IPS-11a (cell line): ENCODE data around the gene REC8.

Experiments
- H3K4me3 ChIP-seq: one replicate; pipeline ENCODE4 v1.5.1; 2013; ENCODE audit warnings: low read depth, low read length, control low read depth

Gene REC8

DNA sequence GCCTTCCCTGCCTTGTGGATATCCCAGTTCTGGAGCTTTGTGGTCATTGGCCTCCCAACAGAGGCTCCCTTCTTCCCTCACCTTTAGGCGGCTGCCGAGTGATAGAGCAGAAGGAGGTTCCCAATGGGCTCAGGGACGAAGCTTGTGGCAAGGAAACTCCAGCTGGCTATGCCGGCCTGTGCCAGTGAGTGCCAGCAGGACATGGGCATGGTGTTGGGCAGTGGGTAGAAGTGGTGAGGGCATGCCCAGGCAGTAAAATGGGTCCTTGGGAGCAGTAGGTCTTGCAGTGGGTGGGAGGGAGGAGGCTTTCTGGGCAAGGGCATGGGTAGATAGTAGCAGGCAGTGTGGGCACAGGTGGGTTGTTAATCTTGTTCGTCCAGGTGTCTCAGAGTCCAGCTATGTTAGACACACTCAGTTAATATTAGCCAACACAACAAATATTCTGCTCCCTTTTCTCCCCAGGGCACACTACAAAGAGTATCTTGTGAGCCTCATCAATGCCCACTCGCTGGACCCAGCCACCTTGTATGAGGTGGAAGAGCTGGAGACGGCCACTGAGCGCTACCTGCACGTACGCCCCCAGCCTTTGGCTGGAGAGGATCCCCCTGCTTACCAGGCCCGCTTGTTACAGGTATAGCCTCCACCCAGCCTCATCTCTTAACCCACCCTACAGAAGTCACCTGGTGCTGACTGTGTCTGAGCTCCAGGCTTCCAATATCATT, 11.9 kb upstream of the REC8 start:
- H3K4me3 ChIP-seq: no peak overlapping the region

DNA sequence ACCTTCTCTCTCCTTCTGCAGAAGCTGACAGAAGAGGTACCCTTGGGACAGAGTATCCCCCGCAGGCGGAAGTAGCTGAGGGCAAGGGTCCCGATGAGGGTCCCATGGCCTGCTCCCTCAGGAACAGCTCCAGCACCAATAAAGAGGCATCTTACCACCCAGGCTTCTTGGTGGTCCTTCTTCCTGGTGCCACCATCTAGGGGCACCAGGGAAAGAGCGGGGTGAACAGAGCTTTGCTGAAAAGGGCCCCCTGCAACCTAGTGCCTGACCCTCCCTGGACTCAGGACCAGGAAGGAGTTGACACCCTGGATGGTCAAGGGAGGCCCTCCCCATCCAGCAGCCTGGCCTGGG, 11.4 kb upstream of the REC8 start:
- H3K4me3 ChIP-seq: no peak overlapping the region

DNA sequence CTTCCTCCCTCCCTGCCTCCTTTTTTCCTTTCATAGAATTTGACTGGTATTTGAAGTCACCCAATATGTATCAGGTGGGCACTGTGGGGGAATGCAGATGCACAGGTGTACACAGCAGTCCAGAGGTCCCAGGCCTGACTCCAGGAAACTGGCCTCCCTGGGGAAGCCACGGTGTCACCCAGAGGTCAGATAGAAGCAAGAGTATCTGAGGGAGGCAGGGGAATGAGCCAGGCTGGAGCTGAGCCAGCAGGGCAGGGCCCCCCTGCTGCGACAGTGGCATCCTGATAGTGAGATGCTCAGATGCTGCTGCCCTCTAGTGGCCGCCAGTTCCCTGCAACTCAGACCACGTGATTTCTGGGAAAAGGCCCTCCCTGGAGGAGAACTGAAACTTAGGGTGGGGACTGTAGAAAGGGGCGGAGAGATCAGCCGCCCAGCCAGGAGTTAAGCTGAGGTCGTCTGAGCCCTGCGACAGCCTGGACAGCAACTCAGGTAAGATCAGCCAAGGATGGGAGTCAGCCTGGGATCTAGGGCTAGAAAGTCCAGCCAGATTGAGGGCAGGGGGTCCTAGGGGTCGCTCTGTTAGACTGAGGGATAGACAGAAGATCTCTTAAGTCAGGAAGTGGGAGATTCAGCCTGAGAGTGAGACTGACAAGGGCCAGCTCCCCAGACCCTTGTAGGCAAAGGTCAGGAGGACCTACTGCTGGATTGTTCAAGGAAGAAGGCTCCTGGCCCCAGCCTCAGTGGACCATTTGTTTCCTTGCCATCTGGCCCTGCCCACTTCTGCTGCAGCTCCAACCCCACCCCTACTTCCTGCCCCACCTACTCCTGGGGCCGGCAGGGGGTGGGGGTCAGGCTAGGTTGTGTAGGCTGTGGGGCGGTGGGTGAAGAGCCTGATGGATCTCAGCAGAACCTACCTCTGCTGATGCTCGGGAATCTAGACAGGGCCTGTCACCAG, 10.8 kb upstream of the REC8 start, which contains the start of gene IRF9:
IRF9 (plus strand) TSS at position 416 of the 955 bp plus-strand sequence. CDS start 880 bp downstream, outside the sequence.
- H3K4me3 ChIP-seq: peak within 1 kb of the TSS; percentile 34

DNA sequence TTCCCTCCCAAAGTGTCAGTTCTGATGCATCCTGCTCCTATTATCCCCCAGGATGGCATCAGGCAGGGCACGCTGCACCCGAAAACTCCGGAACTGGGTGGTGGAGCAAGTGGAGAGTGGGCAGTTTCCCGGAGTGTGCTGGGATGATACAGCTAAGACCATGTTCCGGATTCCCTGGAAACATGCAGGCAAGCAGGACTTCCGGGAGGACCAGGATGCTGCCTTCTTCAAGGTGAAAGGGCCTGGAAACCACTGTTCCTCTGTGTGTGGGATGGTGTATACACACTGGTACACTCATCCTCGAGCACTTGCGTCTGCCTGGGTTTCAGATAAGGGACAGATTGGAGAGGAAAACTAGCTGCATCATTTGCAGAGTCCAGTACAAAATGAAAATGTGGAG, 9.8 kb upstream of the REC8 start:
- no peak overlapping the region for H3K4me3 ChIP-seq

DNA sequence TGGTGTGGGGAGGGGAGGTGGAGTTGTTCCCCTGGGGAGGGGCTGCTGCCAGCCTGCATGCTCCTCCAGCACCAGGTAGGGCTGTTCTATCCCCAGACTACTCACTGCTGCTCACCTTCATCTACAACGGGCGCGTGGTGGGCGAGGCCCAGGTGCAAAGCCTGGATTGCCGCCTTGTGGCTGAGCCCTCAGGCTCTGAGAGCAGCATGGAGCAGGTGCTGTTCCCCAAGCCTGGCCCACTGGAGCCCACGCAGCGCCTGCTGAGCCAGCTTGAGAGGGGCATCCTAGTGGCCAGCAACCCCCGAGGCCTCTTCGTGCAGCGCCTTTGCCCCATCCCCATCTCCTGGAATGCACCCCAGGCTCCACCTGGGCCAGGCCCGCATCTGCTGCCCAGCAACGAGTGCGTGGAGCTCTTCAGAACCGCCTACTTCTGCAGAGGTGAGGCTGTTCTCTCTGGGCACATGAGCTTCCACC, 7.3 kb upstream of the REC8 start:
- H3K4me3 ChIP-seq: no peak overlapping the region

DNA sequence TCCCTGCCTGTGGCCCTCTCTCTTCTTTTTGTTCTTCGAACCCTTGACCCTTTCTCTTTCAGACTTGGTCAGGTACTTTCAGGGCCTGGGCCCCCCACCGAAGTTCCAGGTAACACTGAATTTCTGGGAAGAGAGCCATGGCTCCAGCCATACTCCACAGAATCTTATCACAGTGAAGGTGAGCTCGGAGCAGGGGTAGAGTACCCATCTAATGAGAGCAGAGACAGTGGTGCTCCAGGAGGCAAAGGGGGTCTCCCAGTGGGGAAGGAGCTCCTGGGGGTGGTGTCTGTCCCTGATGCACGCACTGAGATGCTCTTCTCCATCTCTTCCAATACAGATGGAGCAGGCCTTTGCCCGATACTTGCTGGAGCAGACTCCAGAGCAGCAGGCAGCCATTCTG, 6.1 kb upstream of the REC8 start:
- H3K4me3 ChIP-seq: no peak overlapping the region

DNA sequence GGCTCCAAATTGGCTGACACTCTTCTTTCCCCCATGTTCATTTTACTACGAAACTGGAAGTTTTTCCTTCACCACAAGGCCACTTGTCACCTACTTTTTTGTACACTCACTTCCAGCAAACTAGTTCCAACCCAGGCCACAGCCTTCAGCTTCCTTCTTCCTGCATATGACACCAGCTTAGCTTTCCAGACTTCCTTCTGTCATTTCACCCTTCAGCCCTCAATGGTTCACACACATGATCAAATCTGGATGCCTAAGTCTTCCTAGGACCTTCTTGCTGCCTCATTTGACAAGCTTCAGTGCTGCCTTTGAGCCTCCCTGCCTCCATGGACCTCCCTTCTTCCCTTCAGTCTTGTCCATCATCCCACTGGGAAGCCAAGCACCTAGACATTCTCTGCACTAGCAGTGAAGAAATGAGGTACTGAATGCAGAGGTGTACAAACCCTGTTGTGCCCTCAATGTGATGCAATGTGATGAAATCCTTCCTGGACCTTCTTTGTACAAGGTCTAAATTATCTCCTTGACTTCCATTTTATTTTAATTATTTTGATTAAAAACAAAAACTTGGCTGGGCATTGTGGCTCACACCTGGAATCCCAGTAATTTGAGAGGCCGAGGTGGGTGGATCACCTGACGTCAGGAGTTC, 4.3 kb upstream of the REC8 start:
- H3K4me3 ChIP-seq: no peak overlapping the region

DNA sequence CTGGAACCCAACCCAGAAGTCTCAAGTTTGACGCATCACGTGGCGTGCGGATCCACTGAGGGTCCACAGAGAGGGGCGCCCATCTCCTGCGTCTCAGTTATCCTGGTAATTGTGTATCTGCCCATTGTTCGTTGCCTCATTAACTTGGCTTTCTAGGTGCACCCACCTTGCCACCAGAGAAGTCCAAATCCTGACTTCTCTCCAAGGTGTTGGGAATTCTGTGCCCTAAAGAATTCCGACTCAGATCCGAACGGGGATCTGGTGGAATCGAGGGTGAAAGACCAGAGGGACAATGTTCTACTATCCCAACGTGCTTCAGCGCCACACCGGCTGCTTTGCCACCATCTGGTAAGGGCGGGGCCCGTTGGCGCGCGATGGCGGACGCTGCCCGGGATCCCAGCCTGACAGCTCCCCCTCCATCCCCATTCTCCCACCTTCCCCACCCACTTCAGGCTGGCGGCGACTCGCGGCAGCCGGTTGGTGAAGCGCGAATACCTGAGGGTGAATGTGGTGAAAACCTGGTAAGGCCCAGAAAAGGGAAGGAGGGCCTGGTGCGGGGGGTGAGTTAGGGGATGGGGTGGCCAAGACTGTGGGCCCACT, 481 bp downstream of the REC8 start:
- H3K4me3 ChIP-seq: peak overlapping the region; percentile 49

DNA sequence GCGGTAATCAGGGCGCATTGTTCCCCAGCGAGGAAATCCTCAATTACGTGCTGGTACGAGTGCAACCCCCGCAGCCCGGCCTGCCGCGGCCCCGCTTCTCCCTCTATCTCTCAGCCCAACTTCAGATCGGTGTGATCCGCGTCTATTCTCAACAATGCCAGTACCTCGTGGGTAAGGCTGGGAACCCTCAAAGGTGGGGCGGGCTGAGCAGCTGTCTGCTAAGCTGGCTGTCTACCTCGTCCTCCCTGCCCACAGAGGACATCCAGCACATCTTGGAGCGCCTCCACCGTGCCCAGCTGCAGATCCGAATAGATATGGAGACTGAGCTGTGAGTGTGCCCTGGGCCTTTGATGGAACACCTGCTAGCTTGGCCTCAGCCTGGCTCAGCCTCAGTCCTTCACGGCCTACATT, 996 bp downstream of the REC8 start:
- no peak overlapping the region for H3K4me3 ChIP-seq

DNA sequence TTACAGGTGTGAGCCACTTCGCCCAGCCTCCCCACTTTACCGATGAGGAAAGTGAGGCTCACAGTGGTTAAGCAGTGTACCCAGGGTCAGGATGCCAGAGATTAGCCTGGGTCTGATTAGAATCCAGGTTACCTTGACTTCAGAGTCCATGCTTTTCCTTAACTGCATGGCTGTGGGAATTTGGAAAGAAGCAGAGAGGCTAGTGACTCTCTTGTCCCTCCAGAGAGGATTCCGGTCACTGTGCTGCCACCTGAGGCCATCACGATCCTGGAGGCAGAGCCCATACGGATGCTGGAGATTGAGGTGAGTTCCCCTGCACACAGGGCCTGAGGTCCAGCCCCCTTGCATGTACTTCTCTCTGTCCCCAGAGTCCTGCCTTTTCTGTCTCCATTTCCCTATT, 4.7 kb downstream of the REC8 start:
- H3K4me3 ChIP-seq: no peak overlapping the region

DNA sequence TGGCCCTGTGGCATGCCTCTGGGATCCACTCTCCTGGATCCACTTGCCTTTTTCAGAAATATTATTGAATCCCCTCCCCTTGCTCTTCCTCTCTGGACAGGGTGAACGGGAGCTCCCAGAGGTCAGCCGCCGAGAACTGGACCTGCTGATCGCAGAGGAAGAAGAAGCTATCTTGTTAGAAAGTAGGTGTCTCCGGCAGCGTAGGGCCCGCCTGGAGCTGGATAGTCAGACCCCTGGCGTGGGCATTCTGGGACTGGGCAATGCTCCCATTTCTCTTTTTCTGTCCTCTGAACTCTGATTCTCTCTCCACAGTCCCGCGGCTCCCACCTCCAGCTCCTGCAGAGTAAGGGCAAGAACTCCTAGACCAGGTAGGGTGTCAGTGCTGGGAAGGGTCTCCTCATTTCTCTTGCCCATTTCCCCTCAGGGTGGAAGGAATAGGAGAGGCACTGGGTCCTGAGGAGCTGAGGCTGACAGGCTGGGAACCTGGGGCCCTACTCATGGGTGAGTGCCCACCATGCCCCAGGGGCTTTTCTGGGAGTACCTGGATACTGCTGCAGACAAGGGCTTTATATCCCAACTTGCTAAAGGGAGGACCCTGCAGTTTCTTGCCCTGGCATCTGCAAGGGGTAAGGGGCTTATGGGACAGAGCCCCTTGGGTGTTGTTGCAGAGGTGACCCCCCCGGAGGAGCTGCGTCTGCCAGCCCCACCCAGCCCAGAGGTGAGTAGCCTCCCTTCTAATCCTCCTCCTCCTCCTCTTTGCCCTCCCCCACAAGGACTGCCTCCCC, 5.4 kb downstream of the REC8 start:
- H3K4me3 ChIP-seq: no peak overlapping the region

DNA sequence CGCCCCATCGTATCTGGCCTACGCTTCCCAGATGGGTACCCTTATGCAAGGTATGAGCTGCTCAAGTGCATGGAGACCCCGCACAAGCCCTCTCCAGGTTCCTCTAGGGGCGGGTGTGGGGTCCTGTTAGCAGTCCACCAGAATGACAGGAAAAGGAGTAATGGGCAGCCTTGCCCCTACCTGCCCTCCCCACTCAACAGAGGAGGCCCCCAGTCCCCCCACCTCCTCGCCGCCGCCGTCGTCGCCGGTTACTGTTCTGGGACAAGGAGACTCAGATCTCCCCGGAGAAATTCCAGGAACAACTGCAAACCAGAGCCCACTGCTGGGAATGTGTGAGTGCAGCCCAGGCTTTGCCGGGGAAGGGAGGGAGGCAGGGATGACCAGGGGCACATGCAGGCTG, 6.0 kb downstream of the REC8 start:
- H3K4me3 ChIP-seq: no peak overlapping the region

DNA sequence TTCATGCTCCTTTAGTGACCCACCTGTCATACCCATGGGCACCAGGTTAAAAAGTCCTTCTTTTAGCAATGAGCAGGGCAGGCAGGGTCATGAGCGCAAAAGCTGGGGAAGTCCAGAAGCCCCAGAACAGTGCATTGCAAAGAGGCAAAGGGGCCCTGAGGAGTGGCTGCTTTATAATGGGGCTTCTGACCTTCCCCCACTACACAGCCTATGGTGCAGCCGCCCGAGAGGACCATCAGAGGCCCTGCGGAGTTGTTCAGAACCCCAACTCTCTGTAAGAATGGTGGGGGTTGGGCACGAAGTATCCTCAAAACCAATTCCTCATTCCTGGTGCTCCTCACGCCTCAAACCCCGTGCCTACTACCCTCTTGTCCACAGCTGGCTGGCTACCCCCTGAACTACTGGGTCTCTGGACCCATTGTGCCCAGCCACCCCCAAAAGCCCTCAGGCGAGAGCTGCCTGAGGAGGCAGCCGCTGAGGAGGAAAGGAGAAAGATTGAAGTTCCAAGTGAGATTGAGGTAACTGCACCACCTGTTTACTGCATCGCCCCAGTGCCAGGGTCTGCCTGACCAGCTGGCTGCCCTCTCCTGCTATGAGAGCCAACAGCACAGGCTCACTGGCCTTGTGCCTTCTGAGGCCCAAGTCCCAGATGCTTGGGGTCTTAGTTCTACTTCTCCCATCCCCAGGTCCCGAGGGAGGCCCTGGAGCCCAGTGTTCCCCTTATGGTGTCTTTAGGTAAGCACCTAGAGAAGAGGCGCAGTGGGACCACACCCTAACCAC, 6.7 kb downstream of the REC8 start:
- no peak overlapping the region for H3K4me3 ChIP-seq

DNA sequence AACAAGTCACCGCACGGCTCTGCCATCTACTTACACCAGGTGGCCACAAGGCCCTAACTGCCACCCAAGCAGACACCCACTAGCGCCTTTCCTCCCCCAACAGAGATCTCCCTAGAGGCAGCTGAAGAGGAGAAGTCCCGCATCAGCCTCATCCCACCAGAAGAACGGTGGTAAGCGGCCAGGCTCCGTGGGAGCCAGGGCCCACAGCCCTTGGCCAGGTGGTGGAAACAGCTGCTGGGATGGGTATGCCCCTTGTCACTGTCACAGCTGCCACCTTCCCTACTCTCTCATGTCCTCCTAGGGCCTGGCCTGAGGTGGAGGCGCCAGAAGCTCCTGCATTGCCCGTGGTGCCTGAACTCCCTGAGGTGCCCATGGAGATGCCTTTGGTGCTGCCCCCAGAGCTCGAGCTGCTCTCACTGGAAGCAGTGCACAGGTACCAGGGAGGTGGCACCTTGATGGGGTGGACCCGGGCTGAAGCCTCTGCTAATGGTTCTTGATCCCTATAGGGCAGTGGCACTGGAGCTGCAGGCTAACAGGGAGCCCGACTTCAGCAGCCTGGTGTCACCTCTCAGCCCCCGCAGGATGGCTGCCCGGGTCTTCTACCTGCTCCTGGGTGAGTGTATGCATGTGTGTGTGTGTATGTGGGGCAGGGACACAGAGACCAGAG, 7.5 kb downstream of the REC8 start:
- H3K4me3 ChIP-seq: no peak overlapping the region

DNA sequence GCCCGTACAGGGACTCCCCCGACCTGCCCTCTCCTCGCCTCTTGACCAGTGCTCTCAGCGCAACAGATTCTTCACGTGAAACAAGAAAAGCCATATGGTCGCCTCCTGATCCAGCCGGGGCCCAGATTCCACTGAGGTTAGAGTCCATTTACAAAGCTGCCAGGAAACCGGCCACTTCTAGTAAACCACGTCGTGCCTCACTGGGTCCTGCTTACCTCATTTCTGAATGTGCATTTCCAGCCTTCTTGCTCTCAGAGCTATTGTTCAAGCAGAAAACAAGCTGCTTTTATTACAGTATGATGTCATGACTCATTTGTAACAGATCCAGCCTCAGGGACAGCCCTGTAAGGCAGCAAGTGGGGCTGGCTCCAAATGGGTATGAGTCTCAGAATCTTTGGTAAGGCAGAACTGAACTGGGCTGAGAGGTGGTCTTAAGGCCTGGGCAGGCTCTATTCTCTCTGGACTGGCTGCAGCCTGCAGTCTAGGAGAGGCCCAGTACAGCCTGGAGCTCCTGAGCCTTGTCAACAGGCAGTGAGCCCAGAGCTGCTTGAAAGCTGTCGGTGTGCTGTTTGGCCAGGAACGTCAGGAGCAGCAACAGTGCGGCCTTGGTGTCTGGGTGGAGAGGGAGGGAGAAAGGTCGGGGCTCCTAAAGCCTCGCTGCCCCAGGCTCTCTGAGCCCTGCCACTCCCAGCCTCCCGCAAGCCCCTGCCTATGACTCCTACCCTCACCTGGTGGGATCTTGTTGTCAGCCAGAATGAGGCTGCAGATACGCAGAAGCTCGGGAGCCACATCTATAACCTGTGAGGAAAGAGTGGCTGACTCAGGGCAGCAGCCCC, 8.3 kb downstream of the REC8 start:
- H3K4me3 ChIP-seq: no peak overlapping the region

DNA sequence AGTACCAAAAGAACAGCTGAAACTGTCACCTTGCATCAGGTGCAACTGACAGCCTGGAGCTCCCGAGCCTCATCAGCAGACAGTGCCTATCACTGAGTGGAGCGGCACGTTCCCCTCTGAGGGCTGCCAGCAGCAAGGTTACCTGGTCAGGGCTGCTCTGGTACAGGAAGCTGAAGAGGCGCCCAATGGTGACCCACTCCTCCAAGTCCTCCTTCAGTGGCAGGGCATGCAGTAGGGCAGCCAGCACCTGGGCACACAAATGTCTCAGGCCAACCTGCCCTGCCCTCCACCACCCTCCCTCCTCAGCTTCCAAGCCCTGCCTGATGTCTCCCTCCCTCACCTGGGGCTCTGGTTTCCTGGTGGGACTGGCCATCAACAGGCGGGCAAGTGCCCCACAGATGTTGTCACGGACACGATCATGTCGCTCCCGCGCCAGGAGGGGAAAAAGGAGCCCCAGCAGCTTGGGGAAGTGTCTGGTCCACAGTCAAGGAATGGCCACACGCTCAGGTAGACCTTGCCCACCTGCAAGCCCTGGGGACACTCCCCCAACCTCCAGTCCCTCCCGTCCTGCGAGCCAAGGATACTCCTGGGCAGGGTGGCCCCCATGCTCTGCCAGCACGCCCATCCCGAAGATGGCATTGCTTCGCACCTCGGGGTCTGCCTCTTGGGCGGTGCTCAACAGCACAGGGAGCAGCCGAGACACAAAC, 9.6 kb downstream of the REC8 start:
- no peak overlapping the region for H3K4me3 ChIP-seq

DNA sequence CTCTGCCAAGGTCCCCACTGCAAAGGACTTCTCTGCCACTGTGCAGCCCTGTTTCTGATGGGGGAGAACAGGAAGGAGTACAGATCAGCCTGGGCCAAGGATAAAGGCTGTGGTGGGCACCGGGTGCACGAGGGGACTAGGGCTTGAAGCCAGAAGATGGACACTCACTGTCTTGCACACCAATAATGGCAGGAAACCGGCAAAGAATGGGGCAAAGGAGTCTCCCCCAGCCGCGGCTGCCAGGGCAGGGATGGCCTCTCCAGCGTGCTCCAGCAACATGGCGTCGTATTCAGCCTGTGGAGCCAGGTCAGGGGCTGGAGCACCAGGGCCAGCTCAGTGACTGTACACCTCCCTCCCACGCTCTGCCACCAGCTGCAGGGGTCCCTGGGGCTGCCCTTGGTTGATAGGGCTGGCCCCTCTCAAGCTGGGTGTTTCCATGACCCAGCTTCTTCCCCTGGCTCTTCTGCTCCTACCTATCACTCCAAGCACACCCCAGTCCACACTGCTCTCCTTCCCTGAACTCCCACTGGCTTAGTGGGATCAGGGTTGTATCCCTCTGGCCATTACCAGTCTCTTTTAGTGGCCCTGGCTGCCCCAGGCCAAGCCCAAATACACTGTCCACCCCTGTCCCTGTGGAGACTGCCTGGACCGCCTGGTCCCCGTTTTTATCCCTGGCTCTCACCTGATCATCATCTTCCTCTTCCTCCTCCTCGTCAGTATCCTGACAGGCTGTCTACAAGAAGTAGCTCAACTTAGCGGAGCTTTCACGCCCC, 10.4 kb downstream of the REC8 start:
- no peak overlapping the region for H3K4me3 ChIP-seq
